ENCODE measurements around the gene PRDM15. TPM values are rescaled to one million over a fixed set of nuclear protein-coding genes. Genes with fewer than 3 reads are reported as not detected.

The PRDM15 gene
- total and polyA plus RNA-seq, 10 donors, result 4.4 to 18.0 (median 10.8) TPM

- intact Hi-C loops (cut with DNase I; ENCODE audit: low total_unique reads), result loop anchor here (2.0 kb wide), 1 partner anchor 297 kb away; no protein-coding TSS in a partner anchor
- WGBS, 5 donors, result 91 to 97% (median 94%) methylated on average over 19 of the region's 19 CpGs
Observed at GRCh38 chr21:41819856-41820281, 59.3 kb downstream of the PRDM15 start.

DNA sequence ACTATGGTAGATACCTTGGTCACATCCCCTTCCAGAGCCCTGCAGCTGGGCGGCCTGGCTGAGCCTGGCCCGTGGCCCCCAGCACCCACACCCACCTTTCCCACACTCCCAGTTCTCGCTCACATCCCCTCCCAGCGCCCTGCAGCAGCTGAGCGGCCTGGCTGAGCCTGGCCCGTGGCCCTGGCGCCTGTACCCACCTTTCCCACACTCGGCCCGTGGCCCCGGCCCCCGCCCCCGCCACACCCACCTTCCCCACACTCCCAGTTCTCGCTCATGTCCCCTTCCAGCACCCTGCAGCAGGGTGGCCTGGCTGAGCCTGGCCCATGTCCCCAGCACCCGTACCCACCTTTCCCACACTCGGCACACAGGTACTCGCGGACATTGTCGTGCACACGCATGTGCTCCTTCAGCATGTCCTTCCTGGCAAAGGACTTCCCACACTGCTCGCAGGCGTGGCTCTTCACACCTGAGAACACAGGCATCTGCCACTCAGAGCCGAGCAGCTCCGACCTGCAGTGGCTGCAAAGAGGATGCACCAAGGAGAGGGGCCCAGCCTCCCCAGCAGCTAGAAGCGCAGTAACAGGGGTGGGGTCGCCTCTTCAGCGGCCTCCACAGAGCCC, 59.8 kb downstream of the PRDM15 start:
- WGBS, 5 donors, result 93 to 97% (median 96%) methylated on average over 26 of the region's 26 CpGs

More at GRCh38 chr21:41819856-41820281, 59.3 kb downstream of the PRDM15 start:
- no peaks in the 10 kb centered on the region for H3K9me3 ChIP-seq
- peaks cover 0 to 79% (median 40%) of the 10 kb centered on the region in 6 donors for H3K36me3 ChIP-seq
- no peak overlapping the region for H3K27ac ChIP-seq
- peak; percentile 70 for DNase-seq
- H3K4me3 ChIP-seq, result no peak overlapping the region
- TF ChIP-seq, protein P1, sequence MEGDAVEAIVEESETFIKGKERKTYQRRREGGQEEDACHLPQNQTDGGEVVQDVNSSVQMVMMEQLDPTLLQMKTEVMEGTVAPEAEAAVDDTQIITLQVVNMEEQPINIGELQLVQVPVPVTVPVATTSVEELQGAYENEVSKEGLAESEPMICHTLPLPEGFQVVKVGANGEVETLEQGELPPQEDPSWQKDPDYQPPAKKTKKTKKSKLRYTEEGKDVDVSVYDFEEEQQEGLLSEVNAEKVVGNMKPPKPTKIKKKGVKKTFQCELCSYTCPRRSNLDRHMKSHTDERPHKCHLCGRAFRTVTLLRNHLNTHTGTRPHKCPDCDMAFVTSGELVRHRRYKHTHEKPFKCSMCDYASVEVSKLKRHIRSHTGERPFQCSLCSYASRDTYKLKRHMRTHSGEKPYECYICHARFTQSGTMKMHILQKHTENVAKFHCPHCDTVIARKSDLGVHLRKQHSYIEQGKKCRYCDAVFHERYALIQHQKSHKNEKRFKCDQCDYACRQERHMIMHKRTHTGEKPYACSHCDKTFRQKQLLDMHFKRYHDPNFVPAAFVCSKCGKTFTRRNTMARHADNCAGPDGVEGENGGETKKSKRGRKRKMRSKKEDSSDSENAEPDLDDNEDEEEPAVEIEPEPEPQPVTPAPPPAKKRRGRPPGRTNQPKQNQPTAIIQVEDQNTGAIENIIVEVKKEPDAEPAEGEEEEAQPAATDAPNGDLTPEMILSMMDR (IDR thresholded peaks at IDR 0.05 in 8 of 11, conservative IDR thresholded peaks at IDR 0.05 in 3 of 11), result no peak
- no peak for TF ChIP-seq POLR2AphosphoS5 (IDR thresholded peaks at IDR 0.05)
- TF ChIP-seq POLR2A (IDR thresholded peaks at IDR 0.05), result no peak
- peaks cover 0 to 9% (median 8%) of the 10 kb centered on the region in 6 donors for H3K4me1 ChIP-seq
- H3K27me3 ChIP-seq (replicated peaks in 1 of 7), result no peaks in the 10 kb centered on the region

DNA sequence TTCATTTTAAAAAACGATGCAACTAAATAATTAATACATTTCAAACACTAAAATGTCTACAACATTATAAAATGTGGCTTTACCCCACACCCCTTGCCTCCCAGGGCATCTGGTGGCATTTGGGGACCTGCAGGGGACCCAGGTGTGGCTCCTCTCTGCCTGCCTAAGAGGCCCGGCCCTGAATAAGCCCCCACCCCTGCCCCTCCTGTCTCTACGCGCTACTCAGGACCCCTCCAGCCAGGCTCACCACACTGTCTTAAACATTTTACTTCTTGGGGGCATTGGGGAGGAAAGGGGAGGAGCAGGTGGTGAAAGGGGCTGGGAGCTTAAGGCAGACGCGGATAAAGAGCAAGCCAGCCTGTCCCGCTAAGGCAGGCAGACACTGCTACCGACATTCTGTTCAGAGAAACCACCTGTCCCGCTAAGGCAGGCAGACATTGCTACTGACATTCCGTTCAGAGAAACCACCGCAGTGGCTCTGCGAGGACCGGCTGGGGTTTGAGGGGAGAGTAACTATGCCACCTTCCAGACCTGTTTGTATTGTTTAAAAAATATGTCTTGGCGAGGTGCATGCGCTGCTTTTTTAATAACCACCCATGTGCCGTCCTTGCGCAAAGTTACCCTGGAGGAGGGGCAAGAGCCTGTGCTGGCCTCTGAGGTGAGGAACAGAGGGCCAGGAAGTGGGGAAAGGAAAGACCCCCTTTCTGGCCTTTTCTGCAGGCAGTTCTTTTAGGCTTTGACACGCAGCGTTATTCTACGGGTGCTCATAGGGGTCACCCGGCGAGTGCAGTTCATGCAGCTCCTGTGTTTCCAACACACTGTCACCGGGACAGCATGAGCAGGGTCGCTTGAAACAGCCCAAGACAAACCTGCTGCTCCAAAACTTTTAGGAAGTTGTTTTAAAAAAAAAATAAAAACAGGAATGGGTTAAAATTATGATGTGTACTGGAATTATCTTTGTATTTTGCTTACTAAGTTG, 61.0 kb downstream of the PRDM15 start:
- DNase-seq, result peak; percentile 41
- Histone ChIP-seq H3K4me3 (no peak overlapping the region), H3K4me1 (peaks cover 0 to 9% (median 8%) of the 10 kb centered on the region in 6 donors), H3K36me3 (peaks cover 0 to 74% (median 36%) of the 10 kb centered on the region in 6 donors), H3K9me3 (no peaks in the 10 kb centered on the region), H3K27ac (no peak overlapping the region), H3K27me3 (replicated peaks in 1 of 7) (no peaks in the 10 kb centered on the region)
- intact Hi-C loops (cut with DNase I; ENCODE audit: low total_unique reads), result loop anchor here (2.0 kb wide), 1 partner anchor 299 kb away; no protein-coding TSS in a partner anchor
- TF ChIP-seq POLR2AphosphoS5 (IDR thresholded peaks at IDR 0.05), result no peak
- TF ChIP-seq, protein P1 (IDR thresholded peaks at IDR 0.05 in 8 of 11, conservative IDR thresholded peaks at IDR 0.05 in 3 of 11), result no peak
- TF ChIP-seq POLR2A (IDR thresholded peaks at IDR 0.05), result no peak
- WGBS, 5 donors, result 92 to 96% (median 93%) methylated on average over 24 of the region's 24 CpGs

More for the DNA sequence above, 59.8 kb downstream of the PRDM15 start:
- H3K4me3 ChIP-seq, result no peak overlapping the region
- DNase-seq, result peak; percentile 65
- H3K36me3 ChIP-seq, result peaks cover 0 to 79% (median 39%) of the 10 kb centered on the region in 6 donors
- no peak overlapping the region for H3K27ac ChIP-seq
- TF ChIP-seq POLR2A (IDR thresholded peaks at IDR 0.05), result no peak
- intact Hi-C loops (cut with DNase I; ENCODE audit: low total_unique reads), result loop anchor here (2.0 kb wide), 1 partner anchor 297 kb away; no protein-coding TSS in a partner anchor
- H3K27me3 ChIP-seq (replicated peaks in 1 of 7), result no peaks in the 10 kb centered on the region
- H3K9me3 ChIP-seq, result no peaks in the 10 kb centered on the region
- H3K4me1 ChIP-seq, result peaks cover 0 to 9% (median 8%) of the 10 kb centered on the region in 6 donors

DNA sequence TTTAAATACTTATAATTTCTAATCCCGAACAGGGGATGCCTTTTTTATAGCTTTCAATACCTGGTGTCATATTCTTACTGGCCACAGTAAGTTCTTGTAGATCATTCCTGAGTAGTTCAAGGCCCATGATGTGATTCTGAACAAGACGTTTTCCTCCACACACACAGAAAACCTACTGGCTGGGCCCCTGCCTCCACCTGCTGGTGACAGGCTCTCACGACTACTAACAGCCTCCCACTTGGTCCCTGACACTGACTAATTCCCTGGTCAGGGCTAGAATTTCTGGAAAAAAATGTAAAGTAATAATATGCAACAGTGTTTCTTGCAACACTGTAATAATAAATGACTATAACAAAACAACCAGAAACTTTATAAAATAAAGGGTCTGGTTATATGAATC, 61.9 kb downstream of the PRDM15 start:
- Histone ChIP-seq H3K27ac (no peak overlapping the region), H3K27me3 (replicated peaks in 1 of 7) (no peaks in the 10 kb centered on the region), H3K4me1 (peaks cover 0 to 9% (median 8%) of the 10 kb centered on the region in 6 donors), H3K4me3 (no peak overlapping the region), H3K9me3 (no peaks in the 10 kb centered on the region), H3K36me3 (peaks cover 0 to 74% (median 41%) of the 10 kb centered on the region in 6 donors)
- WGBS, 5 donors, result 21 to 28% (median 26%) methylated on average over 3 of the region's 3 CpGs
- intact Hi-C loops (cut with DNase I; ENCODE audit: low total_unique reads), result no loop called here
- DNase-seq, result peak; percentile 60
- TF ChIP-seq, protein P1 (IDR thresholded peaks at IDR 0.05 in 8 of 11, conservative IDR thresholded peaks at IDR 0.05 in 3 of 11), result peak in 9 of 11 experiments; percentile 7 to 49 (median 43)
- no peak for TF ChIP-seq POLR2AphosphoS5 (IDR thresholded peaks at IDR 0.05)
